ENCODE measurements around the gene NFX1.
"Not testable (repeated sequence)": the region's sequence is repeated elsewhere in the genome, so short reads cannot be mapped to it uniquely, and the experiment has no call there.

Gene NFX1

GRCh38 chr9:33381231-33381791 is 91.0 kb downstream of the NFX1 start:
- Histone ChIP-seq H3K9me3 (ENCODE audit: control insufficient read depth, insufficient read depth, low read depth, low read length) (no peaks in the 10 kb centered on the region), H3K4me1 (ENCODE audit: control insufficient read depth, insufficient read depth, low read length) (no peaks in the 10 kb centered on the region), H3K27ac (ENCODE audit: extremely low read depth, low read depth, low read length) (no peak overlapping the region), H3K4me3 (ENCODE audit: low read depth, low read length) (no peak overlapping the region), H3K36me3 (ENCODE audit: control insufficient read depth in 2 of 2, insufficient read depth in 1 of 2, low read length in 2 of 2) (no peaks in the 10 kb centered on the region)
- TF ChIP-seq ZFHX2 (tag by site-specific recombination; conservative IDR thresholded peaks at IDR 0.05) = peak; percentile 10; the same call in 1 of the 2 replicates
- TF ChIP-seq ZNF571 (tag by site-specific recombination; IDR thresholded peaks at IDR 0.05) = no peak
- POLR2A ChIA-PET = interaction anchor here (0.7 kb wide), 1 partner anchor 67 kb away, joined by 8 read pairs; no protein-coding TSS in a partner anchor
- CTCF ChIA-PET = interaction anchor here (1.0 to 2.4 kb wide), 6 partner anchors 10 to 72 kb away, joined by 3 to 6 read pairs (median 4); partner anchors contain the start of gene AQP3

- POLR2A ChIA-PET = interaction anchor here (1.0 kb wide), 1 partner anchor 91 kb away, joined by 3 read pairs; the partner anchor contains the start of gene NOL6
- H3K4me3 ChIP-seq (ENCODE audit: low read depth, low read length); H3K9me3 ChIP-seq (ENCODE audit: control insufficient read depth, insufficient read depth, low read depth, low read length); H3K36me3 ChIP-seq (ENCODE audit: control insufficient read depth in 2 of 2, insufficient read depth in 1 of 2, low read length in 2 of 2); H3K27ac ChIP-seq (ENCODE audit: extremely low read depth, low read depth, low read length); H3K4me1 ChIP-seq (ENCODE audit: control insufficient read depth, insufficient read depth, low read length): not testable (repeated sequence)
- CTCF ChIA-PET = interaction anchor here (1.0 to 2.0 kb wide), 4 partner anchors 8 to 71 kb away, joined by 3 to 7 read pairs (median 4); no protein-coding TSS in a partner anchor
Observed at GRCh38 chr9:33382397-33382796, 92.1 kb downstream of the NFX1 start.

GRCh38 chr9:33383396-33383795 is 93.1 kb downstream of the NFX1 start:
- H3K27ac ChIP-seq (ENCODE audit: extremely low read depth, low read depth, low read length); H3K9me3 ChIP-seq (ENCODE audit: control insufficient read depth, insufficient read depth, low read depth, low read length); POLR2A ChIA-PET; H3K4me3 ChIP-seq (ENCODE audit: low read depth, low read length); H3K36me3 ChIP-seq (ENCODE audit: control insufficient read depth in 2 of 2, insufficient read depth in 1 of 2, low read length in 2 of 2); H3K4me1 ChIP-seq (ENCODE audit: control insufficient read depth, insufficient read depth, low read length): not testable (repeated sequence)
- CTCF ChIA-PET = interaction anchor here (1.0 to 2.0 kb wide), 2 partner anchors 9 to 70 kb away, joined by 3 to 7 read pairs; no protein-coding TSS in a partner anchor

GRCh38 chr9:33385536-33385935 is 95.2 kb downstream of the NFX1 start:
- H3K4me1 ChIP-seq (ENCODE audit: control insufficient read depth, insufficient read depth, low read length); POLR2A ChIA-PET; H3K4me3 ChIP-seq (ENCODE audit: low read depth, low read length); H3K9me3 ChIP-seq (ENCODE audit: control insufficient read depth, insufficient read depth, low read depth, low read length); H3K36me3 ChIP-seq (ENCODE audit: control insufficient read depth in 2 of 2, insufficient read depth in 1 of 2, low read length in 2 of 2); H3K27ac ChIP-seq (ENCODE audit: extremely low read depth, low read depth, low read length): not testable (repeated sequence)
- CTCF ChIA-PET = interaction anchor here (1.2 kb wide), 1 partner anchor 78 kb away, joined by 3 read pairs; no protein-coding TSS in a partner anchor

GRCh38 chr9:33385979-33386640 is 95.8 kb downstream of the NFX1 start:
- CTCF ChIA-PET = interaction anchor here (1.2 kb wide), 1 partner anchor 78 kb away, joined by 3 read pairs; no protein-coding TSS in a partner anchor
- POLR2A ChIA-PET; H3K36me3 ChIP-seq (ENCODE audit: control insufficient read depth in 2 of 2, insufficient read depth in 1 of 2, low read length in 2 of 2): not testable (repeated sequence)

GRCh38 chr9:33386641-33386996 is 96.3 kb downstream of the NFX1 start:
- CTCF ChIA-PET = interaction anchor here (1.2 kb wide), 1 partner anchor 77 kb away, joined by 3 read pairs; no protein-coding TSS in a partner anchor

More at GRCh38 chr9:33385979-33386640, 95.8 kb downstream of the NFX1 start:
- not testable (repeated sequence) for H3K9me3 ChIP-seq (ENCODE audit: control insufficient read depth, insufficient read depth, low read depth, low read length); H3K27ac ChIP-seq (ENCODE audit: extremely low read depth, low read depth, low read length); H3K4me3 ChIP-seq (ENCODE audit: low read depth, low read length); H3K4me1 ChIP-seq (ENCODE audit: control insufficient read depth, insufficient read depth, low read length)

GRCh38 chr9:33386998-33387397 is 96.7 kb downstream of the NFX1 start:
- CTCF ChIA-PET = interaction anchor here (1.2 kb wide), 1 partner anchor 77 kb away, joined by 3 read pairs; no protein-coding TSS in a partner anchor
- POLR2A ChIA-PET; H3K4me3 ChIP-seq (ENCODE audit: low read depth, low read length); H3K9me3 ChIP-seq (ENCODE audit: control insufficient read depth, insufficient read depth, low read depth, low read length); H3K36me3 ChIP-seq (ENCODE audit: control insufficient read depth in 2 of 2, insufficient read depth in 1 of 2, low read length in 2 of 2); H3K27ac ChIP-seq (ENCODE audit: extremely low read depth, low read depth, low read length); H3K4me1 ChIP-seq (ENCODE audit: control insufficient read depth, insufficient read depth, low read length): not testable (repeated sequence)

More at GRCh38 chr9:33386641-33386996, 96.3 kb downstream of the NFX1 start:
- H3K4me1 ChIP-seq (ENCODE audit: control insufficient read depth, insufficient read depth, low read length); H3K36me3 ChIP-seq (ENCODE audit: control insufficient read depth in 2 of 2, insufficient read depth in 1 of 2, low read length in 2 of 2); H3K27ac ChIP-seq (ENCODE audit: extremely low read depth, low read depth, low read length); H3K9me3 ChIP-seq (ENCODE audit: control insufficient read depth, insufficient read depth, low read depth, low read length); H3K4me3 ChIP-seq (ENCODE audit: low read depth, low read length); POLR2A ChIA-PET: not testable (repeated sequence)
